ENCODE data around the gene PITX3.

Gene PITX3

GRCh38 chr10:102211615-102212299 lies 29.6 kb downstream of the PITX3 start:
- no peak for DNase-seq (ENCODE audit: extremely low read depth, low read depth)
- no peak for TF ChIP-seq CTCF (IDR thresholded peaks at IDR 0.05; ENCODE audit: low read depth, low read length)

- DNase-seq (ENCODE audit: extremely low read depth, low read depth) = no peak
- TF ChIP-seq CTCF (IDR thresholded peaks at IDR 0.05; ENCODE audit: low read depth, low read length) = no peak
Measured at GRCh38 chr10:102208311-102209035, 32.8 kb downstream of the PITX3 start.

- no peak for DNase-seq (ENCODE audit: extremely low read depth, low read depth)
- TF ChIP-seq CTCF (IDR thresholded peaks at IDR 0.05; ENCODE audit: low read depth, low read length) = no peak
Measured at GRCh38 chr10:102202386-102202785, 38.9 kb downstream of the PITX3 start.

- no peak for DNase-seq (ENCODE audit: extremely low read depth, low read depth)
- no peak for TF ChIP-seq CTCF (IDR thresholded peaks at IDR 0.05; ENCODE audit: low read depth, low read length)
Measured at GRCh38 chr10:102200751-102201640, 40.3 kb downstream of the PITX3 start.

- no peak for DNase-seq (ENCODE audit: extremely low read depth, low read depth)
- no peak for TF ChIP-seq CTCF (IDR thresholded peaks at IDR 0.05; ENCODE audit: low read depth, low read length)
Measured at GRCh38 chr10:102198027-102198426, 43.3 kb downstream of the PITX3 start.

- DNase-seq (ENCODE audit: extremely low read depth, low read depth) = no peak
- TF ChIP-seq CTCF (IDR thresholded peaks at IDR 0.05; ENCODE audit: low read depth, low read length) = no peak
Measured at GRCh38 chr10:102196893-102197292, 44.4 kb downstream of the PITX3 start.

Data from AG09319 (cell line).